DND-41 (cell line): Measurements from ENCODE around the gene DOCK3.
"Not testable (repeated sequence)": the region's sequence is repeated elsewhere in the genome, so short reads cannot be mapped to it uniquely, and the experiment has no call there.

ENCODE experiments used
- ATAC-seq: fragments of 200-7000 bp; cut with Tn5 transposase; 3 replicates; pipeline ENCODE4 v1.9.1; 2021; ENCODE audit warnings: low read depth; ENCODE audit not compliant: insufficient read depth
- DNase-seq: peaks from one replicate; pipeline ENCODE4 v3.0.0-alpha.2; 2020
- H2AFZ ChIP-seq: 2 replicates; pipeline ENCODE4 v1.6.0; 2012; ENCODE audit warnings: low read depth, low read length
- H3K27ac ChIP-seq: 2 replicates; pipeline ENCODE4 v1.5.1; 2012; ENCODE audit warnings: low read length, inconsistent platforms
- H3K27me3 ChIP-seq: fragments of 200-600 bp; sonication (generic); 2 replicates; pipeline ENCODE4 v1.6.0; 2012; ENCODE audit warnings: low read length, mild to moderate bottlenecking, inconsistent platforms; ENCODE audit not compliant: insufficient read depth, poor library complexity
- H3K36me3 ChIP-seq: 2 replicates; pipeline ENCODE4 v1.5.1; 2012; ENCODE audit warnings: low read length, inconsistent platforms; ENCODE audit not compliant: insufficient read depth
- H3K4me1 ChIP-seq: 2 replicates; pipeline ENCODE4 v1.5.1; 2012; ENCODE audit warnings: mild to moderate bottlenecking, low read length; ENCODE audit not compliant: insufficient read depth
- H3K4me2 ChIP-seq: 2 replicates; pipeline ENCODE4 v1.6.0; 2012; ENCODE audit warnings: mild to moderate bottlenecking, moderate library complexity, low read length, inconsistent platforms; ENCODE audit not compliant: insufficient read depth
- H3K4me3 ChIP-seq, 2 experiments: fragments of 200-600 bp in 1 of 2; shearing (Covaris generic) in 1 of 2; 2 replicates each; pipeline ENCODE4 v1.5.1; 2012 to 2016; ENCODE audit warnings: inconsistent platforms in 2 of 2, low read length in 2 of 2, mild to moderate bottlenecking in 2 of 2, low read depth in 1 of 2, moderate library complexity in 1 of 2
- H3K79me2 ChIP-seq: 2 replicates; pipeline ENCODE4 v1.6.0; 2012; ENCODE audit warnings: low read length, inconsistent platforms; ENCODE audit not compliant: insufficient read depth
- H3K9ac ChIP-seq: 2 replicates; pipeline ENCODE4 v1.6.0; 2012; ENCODE audit warnings: low read depth, mild to moderate bottlenecking, inconsistent platforms, low read length, moderate library complexity
- H3K9me3 ChIP-seq: 2 replicates; pipeline ENCODE4 v1.5.1; 2012; ENCODE audit warnings: low read length, moderate library complexity, mild to moderate bottlenecking, inconsistent platforms; ENCODE audit not compliant: insufficient read depth, severe bottlenecking
- H4K20me1 ChIP-seq: 2 replicates; pipeline ENCODE4 v1.6.0; 2012; ENCODE audit warnings: low read length; ENCODE audit not compliant: insufficient read depth
- CTCF ChIP-seq: IDR thresholded peaks from 2 replicates; pipeline ENCODE4 v1.5.1; 2012; ENCODE audit warnings: borderline replicate concordance, low read length, moderate library complexity, mild to moderate bottlenecking; ENCODE audit not compliant: poor library complexity, severe bottlenecking; ENCODE audit errors: extremely low read depth
- EZH2 ChIP-seq: IDR thresholded peaks from 3 replicates; pipeline ENCODE4 v1.6.1; 2012; ENCODE audit warnings: borderline replicate concordance, low read depth, mild to moderate bottlenecking, moderate library complexity, low read length, inconsistent platforms; ENCODE audit not compliant: severe bottlenecking

Gene DOCK3

GRCh38 chr3:50661321-50661837 lies 13.3 kb upstream of the DOCK3 start:
- no peak overlapping the region for H2AFZ ChIP-seq
- no peaks in the 10 kb centered on the region for H3K79me2 ChIP-seq
- H3K4me1 ChIP-seq, result no peaks in the 10 kb centered on the region
- ATAC-seq (no peak), DNase-seq (no peak)
- no peaks in the 10 kb centered on the region for H4K20me1 ChIP-seq
- no peaks in the 10 kb centered on the region for H3K36me3 ChIP-seq
- TF ChIP-seq CTCF (no peak), EZH2 (no peak)
- no peak overlapping the region for H3K4me2 ChIP-seq
- H3K27me3 ChIP-seq, result no peaks in the 10 kb centered on the region
- no peak overlapping the region for H3K4me3 ChIP-seq
- no peak overlapping the region for H3K9ac ChIP-seq
- H3K9me3 ChIP-seq, result no peaks in the 10 kb centered on the region
- H3K27ac ChIP-seq, result no peak overlapping the region

- ATAC-seq, result no peak
- H3K4me1 ChIP-seq, result no peaks in the 10 kb centered on the region
Observed at GRCh38 chr3:50662408-50662807, 12.3 kb upstream of the DOCK3 start.

GRCh38 chr3:50665081-50665840 lies 9.5 kb upstream of the DOCK3 start:
- TF ChIP-seq EZH2 (no peak), CTCF (no peak)
- H3K27ac ChIP-seq, result no peak overlapping the region
- no peak overlapping the region for H3K4me3 ChIP-seq
- H3K27me3 ChIP-seq, result no peaks in the 10 kb centered on the region
- no peaks in the 10 kb centered on the region for H3K9me3 ChIP-seq
- ATAC-seq (no peak; the same call in 2 of the 3 replicates), DNase-seq (no peak)
- H2AFZ ChIP-seq, result no peak overlapping the region
- no peaks in the 10 kb centered on the region for H4K20me1 ChIP-seq
- no peak overlapping the region for H3K4me2 ChIP-seq
- no peak overlapping the region for H3K9ac ChIP-seq
- no peaks in the 10 kb centered on the region for H3K4me1 ChIP-seq
- H3K36me3 ChIP-seq, result no peaks in the 10 kb centered on the region
- H3K79me2 ChIP-seq, result no peaks in the 10 kb centered on the region

More at GRCh38 chr3:50662408-50662807, 12.3 kb upstream of the DOCK3 start:
- TF ChIP-seq CTCF, result no peak
- Histone ChIP-seq H3K27ac (no peak overlapping the region), H3K36me3 (no peaks in the 10 kb centered on the region), H3K9ac (no peak overlapping the region), H4K20me1 (no peaks in the 10 kb centered on the region), H2AFZ (no peak overlapping the region), H3K79me2 (no peaks in the 10 kb centered on the region), H3K4me2 (no peak overlapping the region), H3K9me3 (no peaks in the 10 kb centered on the region), H3K27me3 (no peaks in the 10 kb centered on the region), H3K4me3 (no peak overlapping the region)
- DNase-seq, result no peak

GRCh38 chr3:50665841-50666115 lies 8.9 kb upstream of the DOCK3 start:
- H3K9me3 ChIP-seq, ATAC-seq, DNase-seq, H3K27ac ChIP-seq, H3K36me3 ChIP-seq, H3K4me1 ChIP-seq, H3K27me3 ChIP-seq, H3K4me2 ChIP-seq, H2AFZ ChIP-seq, H3K4me3 ChIP-seq, H3K9ac ChIP-seq, H3K79me2 ChIP-seq, H4K20me1 ChIP-seq: not testable (repeated sequence)
